GM19025 (cell line): Measurements from ENCODE around the gene CLPTM1L.
"Not testable (repeated sequence)": the region's sequence is repeated elsewhere in the genome, so short reads cannot be mapped to it uniquely, and the experiment has no call there.

ENCODE experiments used
- ATAC-seq: cut with Tn5 transposase; IDR thresholded peaks from one replicate; pipeline ENCODE4 v1.9.1; 2021; ENCODE audit warnings: mild to moderate bottlenecking, low read depth, moderate library complexity; ENCODE audit not compliant: unreplicated experiment

Gene CLPTM1L

GRCh38 chr5:1280177-1281037 lies 64.5 kb downstream of the CLPTM1L start:
- no peak for ATAC-seq

DNA sequence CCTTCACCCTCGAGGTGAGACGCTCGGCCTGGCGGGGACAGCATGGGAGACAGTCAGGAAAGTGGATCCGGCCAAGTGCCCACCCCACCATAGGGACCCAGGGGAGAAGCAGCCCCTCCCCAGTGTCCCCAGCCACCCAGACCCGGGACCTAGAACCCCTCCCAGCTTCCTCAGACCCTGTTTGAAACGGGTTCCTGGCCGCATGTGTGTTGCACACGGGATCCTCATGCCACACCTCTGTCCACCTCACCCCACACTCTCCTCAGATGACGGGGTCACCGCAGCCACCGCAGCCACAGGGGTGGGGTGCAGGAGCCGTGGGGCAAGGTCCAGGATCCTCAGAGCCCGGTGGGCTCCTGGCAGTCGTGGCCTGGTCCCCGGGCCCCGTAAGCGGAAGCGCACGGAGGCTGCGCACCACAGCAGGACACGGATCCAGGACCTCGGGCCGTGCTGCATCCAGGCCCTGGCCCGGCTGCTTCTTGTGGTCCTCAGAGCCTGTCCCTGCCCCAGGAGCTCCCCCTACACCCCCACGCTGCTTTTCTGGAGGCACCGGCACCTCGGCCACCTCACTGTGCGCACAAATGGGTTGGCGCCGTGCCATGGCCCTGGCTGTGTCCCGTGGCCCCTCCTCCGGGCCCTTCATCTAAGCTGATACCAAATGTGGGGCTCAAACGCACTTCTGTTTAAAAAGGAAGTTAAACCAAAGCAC lies 65.3 kb downstream of the CLPTM1L start:
- no peak for ATAC-seq

DNA sequence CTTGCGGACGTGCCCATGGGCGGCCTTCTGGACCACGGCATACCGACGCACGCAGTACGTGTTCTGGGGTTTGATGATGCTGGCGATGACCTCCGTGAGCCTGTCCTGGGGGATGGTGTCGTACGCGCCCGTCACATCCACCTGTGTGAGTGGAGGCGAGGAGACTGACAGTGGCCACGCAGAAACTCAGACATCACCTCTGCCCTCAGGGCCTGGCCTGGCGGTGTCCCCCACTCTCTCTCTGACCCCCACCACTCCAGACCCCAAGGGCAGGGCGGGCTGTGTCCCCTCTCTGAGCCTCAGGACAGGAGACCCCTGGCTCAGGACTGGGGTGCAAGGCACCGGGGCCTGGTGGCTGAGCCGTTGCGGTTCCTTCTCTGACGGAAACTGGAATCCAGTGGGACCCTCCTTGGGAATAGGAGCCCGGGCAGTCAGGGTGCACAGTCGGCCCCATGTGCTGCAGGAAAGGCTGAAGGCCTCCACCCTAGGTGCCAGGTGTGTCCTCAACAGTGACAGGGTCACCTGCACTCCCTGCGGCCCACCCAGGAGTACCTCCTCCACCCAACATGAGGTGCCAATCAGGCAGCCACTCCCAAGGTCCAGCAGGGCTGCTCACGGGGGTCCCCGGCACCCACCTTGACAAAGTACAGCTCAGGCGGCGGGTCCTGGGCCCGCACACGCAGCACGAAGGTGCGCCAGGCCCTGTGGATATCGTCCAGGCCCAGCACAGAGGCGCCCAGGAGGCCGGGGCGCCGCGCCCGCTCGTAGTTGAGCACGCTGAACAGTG lies 66.0 kb downstream of the CLPTM1L start:
- ATAC-seq = no peak

- no peak for ATAC-seq
Observed at GRCh38 chr5:1278216-1278615, 66.7 kb downstream of the CLPTM1L start.

GRCh38 chr5:1277781-1278180 lies 67.1 kb downstream of the CLPTM1L start:
- ATAC-seq = no peak

- no peak for ATAC-seq
Observed at GRCh38 chr5:1277331-1277730, 67.6 kb downstream of the CLPTM1L start.

DNA sequence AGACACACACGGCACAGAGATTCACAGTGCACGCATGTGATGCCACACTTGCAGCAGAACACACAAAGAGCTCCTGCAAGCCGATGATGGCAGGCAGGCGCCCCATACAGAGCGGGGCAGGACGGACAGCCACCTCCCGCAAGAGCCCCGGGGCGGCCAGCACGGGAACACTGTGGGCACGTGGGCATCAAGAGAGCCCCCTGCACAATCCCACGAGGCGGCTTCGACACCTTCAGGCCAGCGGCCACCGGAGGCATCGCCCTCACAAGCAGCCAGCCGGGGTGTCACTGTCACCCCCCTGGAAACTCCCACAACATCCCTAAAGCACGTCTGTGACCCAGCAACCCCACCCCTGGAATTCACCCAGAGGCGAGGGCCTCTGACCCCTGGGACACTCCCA lies 68.0 kb downstream of the CLPTM1L start:
- no peak for ATAC-seq

DNA sequence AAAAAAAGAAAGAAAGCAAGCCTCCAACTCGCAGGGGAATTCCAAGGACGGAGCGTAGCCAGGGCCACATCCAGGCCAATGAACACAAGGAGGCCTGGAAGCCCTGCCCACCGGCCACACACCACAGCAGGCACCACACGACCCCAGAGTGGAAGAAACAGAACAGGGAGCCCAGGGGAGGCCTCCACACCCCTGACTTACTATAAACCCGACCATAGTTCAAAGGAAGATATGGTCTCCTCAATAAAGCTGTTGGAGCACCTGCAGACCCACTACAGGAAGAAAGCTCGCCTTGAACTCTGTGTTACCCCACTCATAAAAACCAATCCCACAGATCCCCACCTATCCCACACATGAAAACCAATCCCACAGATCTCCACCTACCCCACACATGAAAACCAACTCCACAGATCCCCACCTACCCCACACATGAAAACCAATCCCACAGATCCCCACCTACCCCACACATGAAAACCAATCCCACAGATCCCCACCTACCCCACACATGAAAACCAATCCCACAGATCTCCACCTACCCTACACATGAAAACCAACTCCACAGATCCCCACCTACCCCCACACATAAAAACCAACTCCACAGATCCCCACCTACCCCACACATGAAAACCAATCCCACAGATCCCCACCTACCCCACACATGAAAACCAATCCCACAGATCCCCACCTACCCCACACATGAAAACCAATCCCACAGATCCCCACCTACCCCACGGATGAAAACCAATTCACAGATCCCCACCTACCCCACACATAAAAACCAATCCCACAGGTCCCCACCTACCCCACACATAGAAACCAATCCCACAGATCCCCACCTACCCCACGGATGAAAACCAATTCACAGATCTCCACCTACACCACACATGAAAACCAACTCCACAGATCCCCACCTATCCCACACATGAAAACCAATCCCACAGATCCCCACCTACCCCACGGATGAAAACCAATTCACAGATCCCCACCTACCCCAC lies 69.2 kb downstream of the CLPTM1L start:
- not testable (repeated sequence) for ATAC-seq

GRCh38 chr5:1274471-1274870 lies 70.4 kb downstream of the CLPTM1L start:
- ATAC-seq = no peak

DNA sequence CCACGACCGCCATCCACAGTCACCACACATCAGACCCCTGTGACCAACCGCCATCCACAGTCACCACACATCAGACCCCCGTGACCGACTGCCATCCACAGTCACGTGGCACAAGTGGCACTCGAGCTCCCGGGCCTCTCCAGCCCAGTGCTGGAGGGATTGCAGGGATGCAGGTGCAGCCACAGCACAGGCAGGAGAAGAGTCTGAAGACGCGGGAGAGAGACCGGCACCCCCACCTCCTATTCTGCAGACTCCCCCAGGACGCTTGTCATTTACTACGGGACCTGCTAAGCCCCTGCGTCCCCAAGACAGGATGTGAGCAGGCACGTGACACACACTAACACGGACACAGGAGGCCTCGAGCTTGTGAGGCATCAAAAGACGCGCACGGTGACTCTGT lies 71.2 kb downstream of the CLPTM1L start:
- no peak for ATAC-seq

- no peak for ATAC-seq
Observed at GRCh38 chr5:1272201-1272600, 72.7 kb downstream of the CLPTM1L start.

- no peak for ATAC-seq
Observed at GRCh38 chr5:1270933-1271914, 73.7 kb downstream of the CLPTM1L start.

GRCh38 chr5:1270426-1270825 lies 74.5 kb downstream of the CLPTM1L start:
- no peak for ATAC-seq

DNA sequence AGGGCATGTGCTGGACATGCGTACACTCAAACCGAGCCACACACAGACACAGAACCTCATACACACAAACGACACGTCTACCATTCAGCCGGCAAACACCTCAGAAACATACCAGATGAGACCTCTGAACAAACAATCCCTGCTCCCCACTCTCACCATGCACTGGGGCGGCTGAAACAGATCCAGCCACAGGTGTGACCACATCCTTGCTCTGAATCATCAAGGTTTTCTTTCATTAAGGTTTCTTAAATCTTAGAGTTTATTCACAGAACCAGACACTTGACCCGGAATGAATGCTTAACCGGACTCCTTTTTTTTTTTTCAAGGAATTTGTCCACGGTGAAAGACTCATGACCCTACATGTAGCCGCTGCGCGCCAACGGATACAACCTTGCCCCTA lies 76.2 kb downstream of the CLPTM1L start:
- no peak for ATAC-seq

DNA sequence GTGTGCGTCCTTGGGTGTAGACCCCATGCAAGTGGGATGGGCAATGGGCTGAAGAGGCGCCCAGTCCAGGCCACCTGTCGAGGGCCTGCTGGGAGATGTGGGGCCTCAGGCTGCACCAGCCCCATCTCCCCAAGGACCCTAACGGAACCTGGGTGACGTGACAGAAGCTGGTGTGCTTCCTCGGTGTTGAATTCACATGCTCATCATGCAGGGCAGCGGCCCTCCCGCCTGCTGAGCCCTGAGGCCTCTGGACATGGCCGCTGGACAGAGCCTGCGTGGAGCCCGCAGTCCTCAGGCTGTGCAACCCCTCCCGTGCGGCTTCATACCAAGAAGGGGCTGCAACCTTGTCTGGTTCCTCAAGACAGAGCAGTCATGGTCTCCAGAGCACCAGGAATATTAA lies 76.8 kb downstream of the CLPTM1L start:
- ATAC-seq = no peak
